GM19238 (cell line): ENCODE measurements around the gene ITGA8.
"Not testable (repeated sequence)": the region's sequence is repeated elsewhere in the genome, so short reads cannot be mapped to it uniquely, and the experiment has no call there.

Experiments used
- DNase-seq: peaks from one replicate; pipeline ENCODE4 v3.0.0; 2011; ENCODE audit warnings: low spot score; ENCODE audit not compliant: insufficient read length

The ITGA8 gene

GRCh38 chr10:15620836-15621515 lies 98.7 kb downstream of the ITGA8 start:
- DNase-seq: no peak

- DNase-seq: no peak
These were observed 99.4 kb downstream of the ITGA8 start for GRCh38 chr10:15620337-15620736.

GRCh38 chr10:15609246-15609645 lies 110.5 kb downstream of the ITGA8 start:
- no peak for DNase-seq

GRCh38 chr10:15606377-15606776 lies 113.3 kb downstream of the ITGA8 start:
- no peak for DNase-seq

GRCh38 chr10:15605740-15606369 lies 113.9 kb downstream of the ITGA8 start:
- DNase-seq: no peak

- DNase-seq: no peak
These were observed 116.2 kb downstream of the ITGA8 start for GRCh38 chr10:15603446-15604011.

GRCh38 chr10:15601819-15602218 lies 117.9 kb downstream of the ITGA8 start:
- DNase-seq: no peak

- no peak for DNase-seq
These were observed 124.5 kb downstream of the ITGA8 start for GRCh38 chr10:15595260-15595659.

- DNase-seq: no peak
These were observed 127.8 kb downstream of the ITGA8 start for GRCh38 chr10:15591937-15592336.

- DNase-seq: no peak
These were observed 128.3 kb downstream of the ITGA8 start for GRCh38 chr10:15591431-15591830.

- DNase-seq: no peak
These were observed 130.8 kb downstream of the ITGA8 start for GRCh38 chr10:15588635-15589508.

GRCh38 chr10:15588151-15588550 lies 131.6 kb downstream of the ITGA8 start:
- no peak for DNase-seq

GRCh38 chr10:15587271-15587670 lies 132.5 kb downstream of the ITGA8 start:
- no peak for DNase-seq

- DNase-seq: peak; percentile 14
These were observed 134.4 kb downstream of the ITGA8 start for GRCh38 chr10:15585303-15585715.

GRCh38 chr10:15582972-15583371 lies 136.8 kb downstream of the ITGA8 start:
- not testable (repeated sequence) for DNase-seq

- DNase-seq: no peak
These were observed 140.1 kb downstream of the ITGA8 start for GRCh38 chr10:15579605-15580004.

- no peak for DNase-seq
These were observed 147.1 kb downstream of the ITGA8 start for GRCh38 chr10:15572531-15573045.

- no peak for DNase-seq
These were observed 148.1 kb downstream of the ITGA8 start for GRCh38 chr10:15571575-15571974.

- DNase-seq: no peak
These were observed 148.9 kb downstream of the ITGA8 start for GRCh38 chr10:15570738-15571339.

GRCh38 chr10:15567952-15568351 lies 151.8 kb downstream of the ITGA8 start:
- no peak for DNase-seq

- no peak for DNase-seq
These were observed 156.5 kb downstream of the ITGA8 start for GRCh38 chr10:15563246-15563645.
